Stromal cell of bone marrow (primary cell): ENCODE results near the gene INTS14.
"Not testable (repeated sequence)": the region's sequence is repeated elsewhere in the genome, so short reads cannot be mapped to it uniquely, and the experiment has no call there.

ENCODE experiments used
- DNase-seq: peaks from one replicate; pipeline ENCODE4 v3.0.0-alpha.2; 2012; ENCODE audit warnings: low read depth

The INTS14 gene

GRCh38 chr15:65630760-65631159 lies 19.8 kb upstream of the INTS14 start:
- DNase-seq = no peak

- DNase-seq = no peak
These were observed 18.6 kb upstream of the INTS14 start for GRCh38 chr15:65629548-65629947.

- no peak for DNase-seq
These were observed 15.9 kb upstream of the INTS14 start for GRCh38 chr15:65626856-65627255.

GRCh38 chr15:65623103-65623502 lies 12.2 kb upstream of the INTS14 start:
- DNase-seq = no peak

GRCh38 chr15:65621638-65622037 lies 10.7 kb upstream of the INTS14 start, which contains the start of gene SLC24A1:
TSS of gene SLC24A1 (plus strand) at chr15:65621938. CDS start at chr15:65624081, 2,143 bp downstream.
- no peak for DNase-seq

GRCh38 chr15:65620833-65621232 lies 9.9 kb upstream of the INTS14 start:
- no peak for DNase-seq

- no peak for DNase-seq
These were observed 8.8 kb upstream of the INTS14 start for GRCh38 chr15:65619626-65620290.

- DNase-seq = no peak
These were observed 7.7 kb upstream of the INTS14 start for GRCh38 chr15:65618560-65619109.

GRCh38 chr15:65615887-65616286 lies 5.0 kb upstream of the INTS14 start:
- DNase-seq = not testable (repeated sequence)

GRCh38 chr15:65612949-65613744 lies 2.2 kb upstream of the INTS14 start:
- no peak for DNase-seq

- DNase-seq = peak; percentile 31
These were observed 1.6 kb upstream of the INTS14 start for GRCh38 chr15:65612616-65612946.

GRCh38 chr15:65611888-65612615 lies 1.1 kb upstream of the INTS14 start:
- DNase-seq = no peak

- DNase-seq = no peak
These were observed 7.4 kb downstream of the INTS14 start for GRCh38 chr15:65603559-65603958.

GRCh38 chr15:65603134-65603533 lies 7.8 kb downstream of the INTS14 start:
- no peak for DNase-seq

- no peak for DNase-seq
These were observed 11.3 kb downstream of the INTS14 start for GRCh38 chr15:65599677-65600076.

GRCh38 chr15:65598468-65598867 lies 12.5 kb downstream of the INTS14 start:
- DNase-seq = no peak

GRCh38 chr15:65595960-65596359 lies 15.0 kb downstream of the INTS14 start:
- DNase-seq = no peak

- no peak for DNase-seq
These were observed 23.8 kb downstream of the INTS14 start for GRCh38 chr15:65587094-65587493.

GRCh38 chr15:65584241-65584640 lies 26.7 kb downstream of the INTS14 start:
- no peak for DNase-seq

GRCh38 chr15:65583701-65584100 lies 27.2 kb downstream of the INTS14 start:
- DNase-seq = no peak

- DNase-seq = peak; percentile 56
These were observed 30.6 kb downstream of the INTS14 start for GRCh38 chr15:65580287-65580686.

GRCh38 chr15:65579762-65580161 lies 31.2 kb downstream of the INTS14 start:
- no peak for DNase-seq
